Measurements from ENCODE around the gene NMBR. TPM values are rescaled to one million over a fixed set of nuclear protein-coding genes. Genes with fewer than 3 reads are reported as not detected.

The NMBR gene
- total and polyA plus RNA-seq, 2 of the 8 experiments (the other 6 are each of a cell fraction or from before 2014, with no cell fraction given), result 0.08 TPM; not detected in 1

- Histone ChIP-seq H2BK20ac (ENCODE audit: low read length) (no peak overlapping the region), H3K14ac (ENCODE audit: insufficient read length) (no peak overlapping the region), H2AFZ (ENCODE audit: low read length) (no peak overlapping the region), H3K79me2 (ENCODE audit: control insufficient read depth in 1 of 2, insufficient read depth in 2 of 2, low read length in 2 of 2) (no peaks in the 10 kb centered on the region), H3K56ac (replicated peaks; ENCODE audit: insufficient read length, low read depth, low read length) (no peak overlapping the region), H4K91ac (replicated peaks; ENCODE audit: insufficient read length, low read length) (no peak overlapping the region), H3K36me3 (ENCODE audit: control insufficient read depth in 2 of 4, insufficient read depth in 4 of 4, low read length in 3 of 4) (peaks cover 0 to 34% (median 8%) of the 10 kb centered on the region in 4 experiments; a peak in 4 of 8 replicates), H3K23me2 (ENCODE audit: low read depth, low read length) (no peaks in the 10 kb centered on the region), H4K20me1 (replicated peaks in 1 of 2; ENCODE audit: control insufficient read depth in 1 of 2, insufficient read depth in 2 of 2, low read length in 2 of 2) (no peaks in the 10 kb centered on the region), H3K27me3 (replicated peaks in 1 of 4; ENCODE audit: control insufficient read depth in 3 of 4, extremely low read depth in 1 of 4, insufficient read depth in 3 of 4, low read length in 3 of 4) (no peaks in the 10 kb centered on the region), H3K79me1 (ENCODE audit: low read depth, low read length) (no peaks in the 10 kb centered on the region), H2AK5ac (ENCODE audit: low read depth, low read length) (no peak overlapping the region), H3K27ac (ENCODE audit: low read depth, low read length) (no peak overlapping the region), H4K5ac (ENCODE audit: insufficient read length, low read depth, low read length) (no peak overlapping the region), H3K18ac (ENCODE audit: extremely low read depth, low read length) (no peak overlapping the region), H4K8ac (ENCODE audit: extremely low read depth, insufficient read depth, low read length) (no peak overlapping the region), H2BK5ac (ENCODE audit: low read depth, low read length) (no peak overlapping the region), H3K4me2 (ENCODE audit: insufficient read depth in 1 of 2, low read depth in 2 of 2, low read length in 2 of 2) (no peak overlapping the region), H3K9me3 (ENCODE audit: insufficient read depth in 2 of 2, low read depth in 1 of 2, low read length in 1 of 2) (no peaks in the 10 kb centered on the region), H2BK12ac (ENCODE audit: low read depth, low read length) (no peak overlapping the region), H2BK15ac (ENCODE audit: low read length) (no peak overlapping the region), H2BK120ac (replicated peaks; ENCODE audit: low read depth, low read length) (no peak overlapping the region), H3K4me3 (ENCODE audit: extremely low read depth in 1 of 4, insufficient read depth in 2 of 4, low read depth in 3 of 4, low read length in 4 of 4) (no peak overlapping the region), H3K9ac (replicated peaks in 1 of 4; ENCODE audit: extremely low read depth in 1 of 4, low read depth in 3 of 4, low read length in 3 of 4) (no peak overlapping the region), H3K4ac (replicated peaks; ENCODE audit: insufficient read length, low read depth, low read length) (no peak overlapping the region), H3K4me1 (replicated peaks in 1 of 4; ENCODE audit: control insufficient read depth in 3 of 4, insufficient read depth in 4 of 4, low read length in 3 of 4) (no peaks in the 10 kb centered on the region), H3K23ac (ENCODE audit: insufficient read length) (no peak overlapping the region)
- no peak for TF ChIP-seq FOSL1 (IDR thresholded peaks at IDR 0.05; ENCODE audit: insufficient read depth, low read depth, low read length)
- TF ChIP-seq KDM1A (IDR thresholded peaks at IDR 0.05; ENCODE audit: borderline replicate concordance, low read length), result no peak
- no peak for TF ChIP-seq ZNF274 (IDR thresholded peaks at IDR 0.05; ENCODE audit: borderline replicate concordance, extremely low read depth, low read length)
- no peak for TF ChIP-seq RXRA (IDR thresholded peaks at IDR 0.05; ENCODE audit: insufficient read depth, low read depth, low read length)
- no peak for TF ChIP-seq YY1 (IDR thresholded peaks at IDR 0.05; ENCODE audit: low read depth, low read length)
- no peak for TF ChIP-seq SRF (IDR thresholded peaks at IDR 0.05; ENCODE audit: low read depth, low read length)
- TF ChIP-seq EP300 (IDR thresholded peaks at IDR 0.05; ENCODE audit: borderline replicate concordance in 1 of 2, low read depth in 2 of 2, low read length in 2 of 2), result no peak
- no peak for TF ChIP-seq SP4 (IDR thresholded peaks at IDR 0.05; ENCODE audit: low read length)
- no peak for TF ChIP-seq BCL11A (IDR thresholded peaks at IDR 0.05; ENCODE audit: low read depth in 2 of 2, low read length in 2 of 2)
- no peak for TF ChIP-seq BACH1 (IDR thresholded peaks at IDR 0.05; ENCODE audit: low read length)
- no peak for TF ChIP-seq BRCA1 (IDR thresholded peaks at IDR 0.05; ENCODE audit: low read depth, low read length)
- no peak for TF ChIP-seq POU5F1 (IDR thresholded peaks at IDR 0.05; ENCODE audit: low read depth, low read length)
- ChIA-PET CTCF (ENCODE audit: partially characterized antibody) (interaction anchor here (0.9 kb wide), 1 partner anchor 18 kb away, joined by 3 read pairs; no protein-coding TSS in a partner anchor), POLR2A (ENCODE audit: partially characterized antibody) (no interaction called here)
- 89% methylated on average over 3 of the region's 3 CpGs; no CpG with 5 or more reads in 1 of the 2 experiments for WGBS, 2 experiments (ENCODE audit: extremely low coverage in 1 of 2, insufficient coverage in 1 of 2, insufficient read length in 1 of 2, insufficient replicate concordance in 2 of 2, low coverage in 1 of 2, low lambda C conversion rate in 2 of 2, missing lambda C conversion rate in 1 of 2)
- no peak for DNase-seq (ENCODE audit: low read depth in 1 of 2, low spot score in 2 of 2)
- no peak for FAIRE-seq
Observed at GRCh38 chr6:142173980-142174379, 27.1 kb upstream of the NMBR start.

Measured in H1 (cell line).